Measurements from ENCODE around the gene TRIM52.

The TRIM52 gene

DNA sequence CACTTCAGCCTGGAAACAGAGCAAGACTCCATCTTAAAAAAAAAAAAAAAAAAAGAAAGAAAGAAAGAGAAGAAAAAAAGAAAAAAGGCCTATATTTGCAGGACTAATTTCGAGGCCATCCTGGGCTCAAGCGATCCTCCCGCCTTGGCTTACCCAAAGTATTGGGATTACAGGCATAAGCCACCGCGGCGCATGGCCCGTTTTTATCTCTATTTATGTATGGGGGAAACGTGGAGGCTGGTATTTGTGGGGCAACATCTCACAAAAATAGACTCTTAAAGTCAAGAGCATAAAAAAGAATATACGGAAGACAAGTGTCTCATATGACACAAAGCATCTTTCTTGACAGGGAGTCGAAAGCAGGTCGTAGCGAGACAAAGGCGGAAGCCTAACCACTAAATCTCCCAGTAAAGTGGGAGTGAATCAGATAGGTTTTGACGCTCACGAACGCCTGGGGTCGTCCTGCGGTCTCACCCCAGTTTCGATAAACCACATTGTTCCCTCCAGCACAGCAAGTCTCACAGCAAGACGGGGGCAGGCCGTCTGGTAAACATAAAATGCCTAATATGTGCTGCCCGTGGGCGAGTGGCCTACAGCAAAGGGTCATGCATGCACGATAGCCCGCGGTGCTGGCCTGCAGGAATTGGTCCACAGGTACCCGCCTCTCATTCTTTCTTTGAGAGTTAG, 39.7 kb downstream of the TRIM52 start:
- TF ChIP-seq, protein P1, sequence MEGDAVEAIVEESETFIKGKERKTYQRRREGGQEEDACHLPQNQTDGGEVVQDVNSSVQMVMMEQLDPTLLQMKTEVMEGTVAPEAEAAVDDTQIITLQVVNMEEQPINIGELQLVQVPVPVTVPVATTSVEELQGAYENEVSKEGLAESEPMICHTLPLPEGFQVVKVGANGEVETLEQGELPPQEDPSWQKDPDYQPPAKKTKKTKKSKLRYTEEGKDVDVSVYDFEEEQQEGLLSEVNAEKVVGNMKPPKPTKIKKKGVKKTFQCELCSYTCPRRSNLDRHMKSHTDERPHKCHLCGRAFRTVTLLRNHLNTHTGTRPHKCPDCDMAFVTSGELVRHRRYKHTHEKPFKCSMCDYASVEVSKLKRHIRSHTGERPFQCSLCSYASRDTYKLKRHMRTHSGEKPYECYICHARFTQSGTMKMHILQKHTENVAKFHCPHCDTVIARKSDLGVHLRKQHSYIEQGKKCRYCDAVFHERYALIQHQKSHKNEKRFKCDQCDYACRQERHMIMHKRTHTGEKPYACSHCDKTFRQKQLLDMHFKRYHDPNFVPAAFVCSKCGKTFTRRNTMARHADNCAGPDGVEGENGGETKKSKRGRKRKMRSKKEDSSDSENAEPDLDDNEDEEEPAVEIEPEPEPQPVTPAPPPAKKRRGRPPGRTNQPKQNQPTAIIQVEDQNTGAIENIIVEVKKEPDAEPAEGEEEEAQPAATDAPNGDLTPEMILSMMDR (IDR thresholded peaks at IDR 0.05; ENCODE audit: low read depth, low read length), result no peak
- peak overlapping the region; percentile 23 for H3K4me3 ChIP-seq (ENCODE audit: low read depth, low read length)

DNA sequence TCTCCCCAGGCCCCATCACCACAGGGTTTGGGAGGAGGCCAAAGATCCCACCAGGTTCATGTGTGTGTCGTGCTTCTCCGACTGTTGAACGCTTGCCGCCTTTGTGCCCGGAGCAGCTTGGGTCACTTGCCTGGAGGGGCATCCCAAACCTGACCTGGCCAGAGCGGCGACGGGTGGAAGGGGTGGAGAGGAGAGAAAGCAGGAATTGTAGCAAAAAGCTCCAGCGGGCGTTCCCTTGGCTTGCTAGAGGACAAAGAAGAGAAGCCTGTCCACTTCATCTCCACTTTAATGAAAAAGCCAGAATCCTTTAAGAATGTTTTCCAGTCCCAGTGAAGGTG, 40.8 kb downstream of the TRIM52 start:
- no peak overlapping the region for H3K4me3 ChIP-seq (ENCODE audit: low read depth, low read length)
- TF ChIP-seq, protein P1 (IDR thresholded peaks at IDR 0.05; ENCODE audit: low read depth, low read length), result no peak

DNA sequence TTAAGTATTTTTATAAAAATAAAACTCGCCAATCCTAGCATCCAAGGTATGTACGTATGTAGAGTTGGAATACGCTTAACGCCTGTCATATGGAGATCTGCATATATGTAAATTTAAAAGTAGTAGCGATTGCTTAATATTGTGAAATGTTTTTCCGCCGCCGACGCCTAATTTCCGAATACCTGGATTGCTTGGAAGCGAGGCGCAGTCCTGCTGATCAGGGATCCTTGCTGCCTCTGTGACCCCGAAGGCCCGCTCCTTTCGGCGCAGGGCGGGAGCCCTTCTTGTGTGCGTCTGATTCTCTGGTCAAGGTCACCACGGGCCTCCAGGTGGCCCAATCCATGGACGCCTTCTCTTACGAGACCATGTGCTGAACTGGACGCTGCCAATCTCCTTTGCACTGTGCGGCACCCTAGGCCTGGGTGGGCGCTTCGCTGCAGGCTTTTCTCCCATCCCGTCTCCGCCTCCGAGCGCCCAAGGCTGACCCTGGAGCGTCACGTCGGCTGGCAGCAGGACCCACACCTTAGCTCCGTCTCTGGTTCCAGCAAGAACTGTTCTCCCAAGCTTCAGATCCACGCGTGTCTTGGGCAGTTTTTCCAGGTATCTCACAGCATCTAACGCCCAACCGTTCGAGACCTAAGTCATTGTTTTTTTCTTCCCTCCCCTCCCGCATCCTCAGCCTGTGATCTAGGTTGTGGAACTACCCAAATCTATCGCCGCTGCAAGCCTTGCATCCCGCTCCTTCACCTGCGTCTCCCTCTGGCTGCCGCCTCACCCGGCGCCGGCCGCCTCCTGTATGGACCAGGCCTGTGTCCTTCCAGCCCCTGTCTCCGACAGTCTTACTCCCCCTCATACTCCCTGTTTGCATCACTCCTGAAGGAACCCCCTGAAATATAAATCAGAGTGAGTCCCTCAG, 41.4 kb downstream of the TRIM52 start:
- TF ChIP-seq, protein P1 (IDR thresholded peaks at IDR 0.05; ENCODE audit: low read depth, low read length), result no peak
- H3K4me3 ChIP-seq (ENCODE audit: low read depth, low read length), result no peak overlapping the region

DNA sequence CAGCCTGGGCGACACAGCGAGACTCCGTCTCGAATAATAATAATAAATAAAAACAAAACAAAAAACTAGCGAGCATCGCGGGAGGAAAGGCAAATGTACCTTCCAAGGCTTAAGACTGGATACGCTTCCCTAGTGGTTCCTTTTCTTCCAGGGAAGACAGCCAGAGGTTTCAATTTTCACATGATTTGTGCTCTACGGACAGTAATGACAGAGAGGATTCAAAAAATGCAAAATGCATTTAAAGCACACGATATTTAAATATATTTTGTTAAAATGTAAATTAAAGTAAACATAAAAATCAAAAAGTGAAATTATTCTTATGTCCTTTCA, 42.2 kb downstream of the TRIM52 start:
- H3K4me3 ChIP-seq (ENCODE audit: low read depth, low read length), result peak overlapping the region; percentile 44
- TF ChIP-seq, protein P1 (IDR thresholded peaks at IDR 0.05; ENCODE audit: low read depth, low read length), result no peak

DNA sequence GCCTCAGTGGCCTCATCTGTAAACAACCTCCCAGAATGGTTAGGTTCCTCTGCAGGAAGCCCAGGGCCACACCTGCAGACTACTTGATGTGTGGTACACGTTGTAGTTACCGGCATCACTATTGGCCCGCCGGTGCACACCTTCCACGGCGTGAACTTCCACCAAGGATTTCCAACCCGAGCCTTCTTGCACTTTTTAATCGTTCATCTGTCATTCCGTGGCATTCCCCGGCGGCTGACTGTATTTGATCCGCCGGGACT, 43.2 kb downstream of the TRIM52 start:
- TF ChIP-seq, protein P1 (IDR thresholded peaks at IDR 0.05; ENCODE audit: low read depth, low read length), result no peak
- H3K4me3 ChIP-seq (ENCODE audit: low read depth, low read length), result peak overlapping the region; percentile 49

DNA sequence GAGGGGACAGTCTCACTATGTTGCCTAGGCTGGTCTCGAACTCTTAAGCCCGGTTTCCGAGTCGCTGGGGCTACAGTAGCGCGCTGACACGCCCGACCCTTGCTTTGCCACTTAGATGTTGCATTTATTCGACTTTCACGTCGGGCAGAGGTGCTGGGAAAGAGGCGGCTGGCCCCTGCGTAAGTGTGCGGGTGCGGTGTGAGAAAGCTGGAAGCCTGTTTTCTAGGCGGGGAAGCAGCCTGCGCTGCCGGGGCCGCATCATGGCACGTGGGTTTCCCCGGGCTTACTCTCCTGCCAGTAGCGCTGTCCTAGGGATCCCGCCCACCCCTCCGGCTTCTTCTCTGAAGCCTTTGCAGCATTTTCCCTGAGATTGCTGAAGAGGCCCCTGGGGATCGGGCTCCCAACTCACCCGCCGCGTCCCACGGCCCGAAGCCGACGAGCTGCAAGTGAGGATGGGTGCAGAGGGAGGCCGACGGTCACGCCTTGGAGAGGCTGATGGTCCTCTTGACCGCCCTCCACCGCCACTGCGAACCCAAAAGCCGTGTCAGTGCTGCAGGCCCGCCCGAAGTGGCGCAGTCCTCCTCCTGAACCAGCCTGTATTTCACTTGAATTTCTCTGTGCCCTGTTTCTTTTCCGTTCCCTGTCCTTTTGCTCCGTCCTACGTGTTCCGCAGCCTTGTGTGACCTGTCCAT, 43.7 kb downstream of the TRIM52 start:
- TF ChIP-seq, protein P1 (IDR thresholded peaks at IDR 0.05; ENCODE audit: low read depth, low read length), result no peak
- peak overlapping the region; percentile 49 for H3K4me3 ChIP-seq (ENCODE audit: low read depth, low read length)
